Activated CD4-positive, CD25-positive, alpha-beta regulatory T cell treated with anti-CD3 and anti-CD28 coated beads, Interleukin-2, amount 50 U/mL, for 16 hours (primary cell): ENCODE measurements around the gene FAM25G.
"Not testable (repeated sequence)": the region's sequence is repeated elsewhere in the genome, so short reads cannot be mapped to it uniquely, and the experiment has no call there.

Experiments used
- DNase-seq: peaks from one replicate; pipeline ENCODE4 v3.0.0-alpha.2; 2020; ENCODE audit warnings: low read depth, low spot score

FAM25G gene

DNA sequence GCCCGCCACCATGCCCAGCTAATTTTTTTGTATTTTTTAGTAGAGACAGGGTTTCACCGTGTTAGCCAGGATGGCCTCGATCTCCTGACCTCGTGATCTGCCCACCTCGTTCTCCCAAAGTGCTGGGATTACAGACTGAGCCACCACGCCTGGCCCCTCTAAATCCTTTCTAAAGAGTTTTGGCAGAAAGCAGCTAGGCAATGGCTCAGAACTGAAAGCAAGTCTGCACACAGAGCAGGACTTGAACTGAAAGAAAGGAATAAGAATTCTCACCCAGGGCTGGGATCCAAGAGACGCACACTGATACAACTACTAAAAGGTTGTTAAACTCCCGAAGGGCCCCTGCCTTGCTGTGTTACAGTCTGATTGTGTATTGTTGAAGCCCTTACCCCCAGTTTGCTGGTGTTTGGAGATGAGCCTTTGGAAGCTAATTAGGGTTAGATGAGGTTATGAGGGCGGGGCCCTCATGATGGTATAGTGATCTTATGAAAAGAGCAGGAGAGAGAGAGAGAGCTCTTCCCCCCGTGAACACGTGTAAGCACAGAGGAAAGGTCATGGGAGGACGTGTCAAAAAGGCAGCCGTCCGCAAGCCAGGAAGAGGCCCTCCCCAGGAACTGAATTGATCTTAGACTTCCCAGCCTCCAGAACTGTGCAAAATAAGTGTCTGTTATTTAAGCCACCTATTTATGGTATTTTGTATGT, 26.1 kb downstream of the FAM25G start:
- DNase-seq = not testable (repeated sequence)

DNA sequence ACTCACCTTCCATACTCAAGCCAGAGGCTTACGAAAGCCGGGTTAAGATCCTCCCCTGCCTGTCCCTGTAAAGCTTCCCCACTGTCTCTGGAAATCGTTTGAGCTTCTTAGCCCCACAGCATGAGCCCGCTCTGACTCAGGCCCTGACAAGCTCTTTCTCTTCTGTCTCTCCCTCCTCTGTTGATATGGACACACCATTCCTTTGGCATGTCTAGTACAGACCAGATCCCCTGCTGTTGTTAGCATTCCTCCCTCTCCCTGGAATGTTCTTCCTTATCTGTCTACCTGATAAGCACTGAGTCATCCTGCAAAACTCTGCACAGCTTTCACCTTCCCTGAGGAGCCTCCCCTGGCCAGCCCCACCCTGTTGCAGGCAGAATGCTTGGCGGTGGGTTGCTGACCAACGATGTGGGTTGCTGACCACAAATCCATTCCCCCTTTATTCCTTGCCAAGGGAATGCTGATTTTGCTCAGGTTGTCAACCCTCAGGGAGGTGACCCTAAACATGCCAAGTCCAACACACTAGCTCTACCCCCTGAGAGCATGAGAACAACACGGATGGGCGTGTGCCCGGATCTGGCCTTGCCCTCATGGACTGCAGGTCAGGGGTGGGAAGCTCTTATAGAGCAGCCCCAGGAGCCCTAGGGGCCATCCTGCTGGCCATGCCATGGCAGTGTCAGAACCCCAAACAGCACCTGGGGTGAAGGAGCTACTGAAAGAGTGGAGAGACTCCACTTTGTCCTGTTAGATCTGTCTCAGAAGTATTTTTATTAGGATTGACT, 28.7 kb downstream of the FAM25G start:
- DNase-seq = not testable (repeated sequence)

DNA sequence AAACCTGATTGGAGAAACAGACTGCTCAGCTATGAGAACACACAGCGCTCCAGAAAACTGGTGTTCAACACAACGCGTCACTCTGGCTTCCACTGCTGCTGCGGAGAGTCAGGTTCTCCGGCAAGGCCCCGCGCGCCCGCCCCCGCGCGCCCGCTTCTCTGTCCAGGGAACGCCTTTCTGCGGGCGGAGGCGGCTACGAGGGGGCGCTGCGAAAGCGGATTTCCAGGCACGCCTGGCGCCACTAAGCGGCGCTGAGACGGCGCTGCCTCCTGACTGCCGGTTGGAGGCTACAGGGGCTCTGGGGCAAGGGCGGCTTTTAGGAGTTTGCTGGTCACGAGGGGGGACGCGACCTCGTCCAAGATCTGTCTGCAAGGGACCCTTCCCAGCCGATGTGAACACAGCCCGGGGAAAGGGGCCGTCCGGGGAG, 30.2 kb downstream of the FAM25G start:
- DNase-seq = not testable (repeated sequence)

DNA sequence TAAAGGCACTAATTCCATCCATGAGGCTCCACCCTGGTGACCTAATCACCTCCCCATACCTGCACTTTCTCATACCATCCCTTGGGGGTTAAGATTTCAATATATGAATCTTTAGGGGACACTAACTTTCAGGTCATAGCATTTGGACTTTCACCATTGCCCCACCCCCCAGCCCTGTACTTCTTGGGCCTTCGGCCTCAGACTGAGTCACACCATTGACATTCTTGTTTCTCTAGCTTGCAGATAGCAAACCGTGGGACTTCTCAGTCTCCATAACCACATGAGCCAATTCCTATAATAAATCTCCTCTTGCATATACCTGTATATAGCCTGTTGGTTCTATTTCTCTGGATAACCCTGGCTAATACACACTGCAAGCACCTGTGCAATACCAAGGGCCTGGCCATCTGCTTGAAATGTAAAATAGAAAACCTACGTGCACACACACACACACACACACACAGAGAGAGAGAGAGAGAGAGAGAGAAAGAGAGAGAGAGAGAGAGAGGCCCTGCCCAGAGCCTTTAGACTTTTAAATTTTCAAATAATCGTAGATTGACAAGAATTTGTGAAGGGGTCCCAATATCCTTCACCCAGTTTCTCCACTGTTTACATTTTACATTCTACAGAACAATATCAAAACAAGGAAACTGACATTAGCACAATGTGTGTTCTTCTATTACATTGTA, 32.9 kb downstream of the FAM25G start:
- no peak for DNase-seq

DNA sequence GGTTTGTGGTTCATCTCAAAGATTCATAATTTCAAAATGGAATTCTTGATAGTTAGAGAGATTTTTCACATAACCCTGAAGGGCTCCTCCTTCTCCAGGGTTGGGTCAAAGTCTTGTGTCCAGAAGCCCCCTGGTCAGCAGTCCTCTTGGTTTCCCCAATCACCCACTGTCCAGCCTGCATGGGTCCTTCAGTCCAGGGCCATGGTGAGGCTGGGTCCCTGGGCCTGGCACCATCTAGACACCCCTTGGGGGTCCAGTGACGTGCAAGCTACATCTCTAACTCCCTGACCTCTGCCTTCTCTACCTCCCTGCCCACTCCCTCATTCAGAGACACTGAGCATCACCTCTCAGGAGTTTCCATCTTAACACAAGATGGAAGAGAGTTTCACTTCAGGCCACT, 33.7 kb downstream of the FAM25G start:
- no peak for DNase-seq

DNA sequence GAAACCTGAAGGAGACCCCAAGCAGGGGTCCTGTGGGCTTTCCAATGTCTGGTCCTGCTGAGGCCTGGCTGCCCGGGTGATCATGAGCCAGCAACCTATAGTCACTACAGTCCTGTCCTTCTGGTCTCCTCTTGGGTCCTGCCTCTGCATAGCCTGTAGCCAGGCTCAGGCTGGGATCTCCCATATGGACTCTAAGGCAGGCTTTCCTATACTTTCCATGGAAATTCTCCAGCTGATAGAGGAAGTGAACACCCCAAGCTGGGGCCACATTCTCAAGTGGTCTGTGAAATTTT, 34.0 kb downstream of the FAM25G start:
- DNase-seq = no peak

DNA sequence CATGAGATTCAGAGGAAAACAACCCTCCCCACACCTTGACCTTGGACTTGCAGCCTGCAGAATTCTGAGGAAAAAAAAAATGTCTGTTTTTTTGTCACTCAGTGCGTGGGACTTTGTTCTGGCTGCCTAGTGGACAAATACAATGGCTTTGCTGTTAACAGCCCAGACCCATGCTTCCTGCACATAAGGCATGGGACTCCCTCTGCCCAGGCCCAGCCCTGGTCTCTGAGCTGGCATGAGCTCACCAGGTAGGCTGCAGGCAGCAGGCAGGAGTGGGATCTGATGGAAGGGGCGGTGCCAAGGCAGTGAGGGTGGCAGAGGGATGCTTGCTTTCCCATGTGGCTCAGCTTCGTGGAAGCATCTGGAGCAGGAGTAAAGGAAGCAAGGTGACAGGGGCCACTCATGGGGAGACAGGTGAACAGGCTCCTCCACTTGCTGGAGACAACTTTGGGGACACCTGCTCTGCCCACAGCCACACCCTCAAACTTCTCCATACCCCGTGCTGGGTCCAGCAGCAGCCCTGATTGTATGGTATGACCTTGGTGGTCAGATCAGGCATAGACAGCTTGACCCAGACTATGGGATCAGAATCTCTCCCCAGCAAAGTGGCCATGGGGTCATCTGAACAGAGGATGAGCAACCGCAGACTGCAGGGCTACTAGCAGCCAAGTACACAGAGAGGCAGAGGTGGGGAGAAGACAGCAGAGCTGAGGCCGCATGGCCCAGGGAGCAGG, 34.5 kb downstream of the FAM25G start:
- no peak for DNase-seq

DNA sequence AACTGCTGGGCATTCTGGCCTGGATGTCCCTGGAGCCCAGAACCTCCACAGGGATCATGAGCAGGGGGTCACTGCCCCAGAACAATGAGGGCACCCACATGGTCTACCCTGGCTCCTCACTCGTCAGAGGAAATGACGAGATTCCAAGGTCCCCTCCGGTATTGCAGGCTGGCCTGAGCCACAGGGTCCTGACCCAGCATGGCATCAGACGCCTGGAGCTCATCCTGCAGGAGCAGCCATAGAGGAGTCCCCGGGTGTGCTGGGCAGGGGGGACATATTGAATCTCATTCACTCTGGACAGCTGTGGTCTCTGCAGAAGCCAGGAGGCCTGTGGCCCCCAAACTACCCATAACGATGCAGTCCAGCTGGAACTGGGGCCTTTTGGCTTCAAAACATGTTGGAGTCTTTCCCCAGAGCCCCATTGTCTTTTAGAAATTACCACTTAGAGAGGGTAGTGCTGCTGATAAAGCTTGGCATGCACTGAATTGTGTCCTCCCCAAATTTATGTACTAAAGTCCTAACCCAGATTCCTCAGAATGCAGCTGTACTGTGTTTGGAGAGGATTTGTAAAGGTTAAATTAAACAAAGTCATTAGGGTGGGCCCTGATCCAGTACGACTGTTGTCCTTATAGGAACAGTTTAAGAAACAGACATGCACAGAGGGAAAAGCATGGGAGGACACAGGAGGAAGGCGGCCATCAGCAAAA, 35.3 kb downstream of the FAM25G start:
- no peak for DNase-seq

DNA sequence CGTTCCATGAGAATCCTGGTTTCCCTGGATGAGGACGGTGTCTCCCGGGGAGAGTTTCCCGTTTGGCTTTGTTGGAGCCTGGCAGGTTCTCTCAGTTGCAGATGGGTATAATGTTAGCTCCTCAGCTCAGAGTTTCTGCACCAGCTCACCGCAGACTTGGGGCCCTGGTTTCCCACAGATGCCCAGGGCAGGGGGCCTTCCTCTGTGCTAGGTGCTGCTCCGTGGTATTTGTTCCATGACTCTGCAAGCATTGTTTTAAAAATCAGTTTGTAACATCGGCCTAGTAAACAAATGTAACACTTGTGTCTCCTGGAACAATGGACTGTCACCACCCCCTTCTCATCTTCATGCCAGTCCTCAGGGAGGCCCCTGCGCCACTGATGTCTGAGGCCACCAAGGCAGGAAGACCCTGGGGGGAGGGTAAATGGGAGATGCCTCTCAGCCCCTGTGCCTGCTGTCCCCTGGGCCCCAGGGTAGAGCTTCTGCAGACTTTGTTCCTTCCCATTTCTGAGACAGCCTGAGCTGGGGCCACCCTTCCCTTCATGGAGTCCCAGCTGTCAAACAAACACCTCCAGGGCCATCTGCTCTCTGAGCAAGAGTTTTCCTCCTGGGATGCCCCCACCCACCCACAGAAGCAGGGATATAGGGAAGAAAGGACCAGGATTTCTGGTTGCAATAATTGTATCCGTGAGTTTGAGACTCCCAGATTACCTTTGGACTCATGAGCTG, 36.0 kb downstream of the FAM25G start:
- not testable (repeated sequence) for DNase-seq

DNA sequence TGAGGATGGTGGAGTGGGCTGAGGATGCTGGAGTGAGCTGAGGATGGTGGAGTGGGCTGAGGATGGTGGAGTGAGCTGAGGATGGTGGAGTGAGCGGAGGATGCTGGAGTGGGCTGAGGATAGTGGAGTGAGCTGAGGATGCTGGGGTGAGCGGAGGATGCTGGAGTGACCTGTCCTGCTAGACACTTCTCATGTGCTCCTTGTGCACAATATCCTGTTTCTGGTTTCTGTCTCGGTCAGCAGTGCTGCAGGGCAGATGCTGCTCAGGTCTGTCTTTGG, 36.8 kb downstream of the FAM25G start:
- DNase-seq = no peak

DNA sequence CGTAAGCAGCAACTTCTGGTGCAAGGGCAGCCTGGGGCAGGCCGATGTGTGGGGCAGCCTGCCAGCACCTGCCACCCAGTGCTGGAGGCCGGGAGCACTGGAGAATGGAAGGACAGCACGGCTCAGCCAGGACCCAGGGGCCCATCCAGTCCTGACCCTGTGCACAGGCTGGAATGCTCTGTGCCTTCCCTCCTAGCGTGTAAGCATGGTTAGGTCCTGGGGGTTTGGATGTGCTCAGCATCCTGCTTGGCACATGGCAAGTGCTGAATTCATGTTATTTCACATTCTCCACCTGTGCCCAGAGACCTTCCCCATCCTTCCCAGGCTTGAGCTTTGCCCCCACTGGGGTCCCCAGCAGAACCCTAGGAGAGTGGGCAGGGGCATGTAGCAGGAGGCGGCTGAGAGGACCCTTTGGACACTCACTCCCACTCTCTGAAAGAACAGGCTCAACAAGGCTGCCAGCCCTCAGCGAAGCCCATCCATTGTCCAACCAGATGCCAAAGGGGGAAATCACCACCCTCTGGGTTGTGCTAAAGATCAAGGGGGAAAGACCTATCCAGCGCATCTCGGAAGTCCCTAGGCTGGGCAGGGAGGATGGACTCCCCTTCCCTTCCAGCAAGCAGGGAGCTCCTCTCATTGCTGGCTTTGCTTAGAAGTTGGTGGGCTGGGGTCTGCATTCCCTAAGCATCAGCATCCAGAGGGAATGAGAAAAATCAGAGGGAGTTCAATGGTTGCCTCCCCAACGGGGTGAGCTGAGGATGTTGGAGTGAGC, 37.3 kb downstream of the FAM25G start:
- no peak for DNase-seq

DNA sequence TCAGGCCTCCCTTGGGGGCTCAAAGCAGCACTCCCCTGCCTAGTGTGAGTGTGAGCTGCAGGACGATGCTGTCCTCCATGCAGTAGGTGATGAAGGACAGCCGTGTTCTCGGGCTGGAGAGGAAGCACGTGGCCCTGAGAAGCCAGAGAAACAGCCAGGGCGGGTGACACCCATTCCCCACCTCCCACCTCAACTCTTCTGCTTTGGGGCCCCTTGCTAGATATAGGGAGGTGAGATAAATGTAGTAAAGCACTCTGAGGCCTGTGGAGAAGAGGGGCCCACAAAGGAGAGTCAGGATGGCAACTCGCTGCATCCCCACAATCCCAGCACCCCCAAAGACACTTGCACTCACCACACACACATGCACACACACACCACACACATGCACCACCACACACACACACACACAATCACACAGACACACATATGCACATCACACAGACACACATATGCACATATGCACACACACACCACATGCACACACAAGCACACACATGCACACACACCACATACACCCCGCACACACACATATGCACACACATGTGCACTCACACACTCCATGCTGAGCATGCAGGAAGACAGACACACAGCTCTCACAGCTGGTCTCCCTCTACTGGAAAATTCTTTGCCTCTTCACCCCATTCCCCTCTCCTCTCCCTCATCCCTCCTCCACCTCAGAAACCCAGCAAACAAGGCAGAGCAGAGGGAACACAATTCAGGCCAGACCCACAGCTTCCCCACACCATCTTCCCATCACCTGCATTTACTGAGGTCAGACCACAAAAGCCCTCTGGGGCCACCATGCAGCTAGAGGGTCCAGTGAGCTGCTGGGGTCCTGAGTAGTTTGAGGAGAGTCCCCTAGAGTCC, 38.1 kb downstream of the FAM25G start:
- DNase-seq = no peak

DNA sequence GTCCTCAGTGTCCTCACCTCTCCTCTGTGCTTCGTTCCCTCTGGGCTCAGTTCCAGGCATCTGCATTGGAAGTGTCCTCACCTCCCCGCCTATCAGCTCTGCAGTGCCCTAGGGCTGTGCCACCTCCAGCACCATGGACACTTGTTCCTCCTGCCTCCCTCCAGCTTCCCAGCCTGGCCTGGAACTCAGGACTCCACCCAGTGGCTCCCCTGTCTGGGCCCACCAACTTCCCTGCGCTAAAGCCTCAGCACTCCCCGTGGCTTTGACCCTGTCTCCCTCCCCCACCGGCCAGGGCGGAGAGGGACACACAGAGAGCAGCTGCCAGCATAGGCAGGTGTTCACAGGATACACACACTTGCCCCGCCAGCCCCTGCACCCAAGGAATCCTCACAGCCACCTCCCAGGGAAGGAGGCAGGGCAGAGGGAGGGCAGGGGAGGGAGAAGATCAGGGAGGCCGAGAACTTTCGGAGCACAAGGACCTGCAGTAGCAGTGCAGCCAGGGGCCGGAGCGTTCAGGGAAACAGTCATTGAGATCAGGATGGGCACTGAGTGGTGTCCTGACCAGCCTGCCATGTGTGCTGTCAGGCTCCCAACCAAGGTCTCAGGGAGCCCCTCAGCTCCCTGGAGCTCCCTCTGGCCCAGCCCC, 38.9 kb downstream of the FAM25G start:
- no peak for DNase-seq

DNA sequence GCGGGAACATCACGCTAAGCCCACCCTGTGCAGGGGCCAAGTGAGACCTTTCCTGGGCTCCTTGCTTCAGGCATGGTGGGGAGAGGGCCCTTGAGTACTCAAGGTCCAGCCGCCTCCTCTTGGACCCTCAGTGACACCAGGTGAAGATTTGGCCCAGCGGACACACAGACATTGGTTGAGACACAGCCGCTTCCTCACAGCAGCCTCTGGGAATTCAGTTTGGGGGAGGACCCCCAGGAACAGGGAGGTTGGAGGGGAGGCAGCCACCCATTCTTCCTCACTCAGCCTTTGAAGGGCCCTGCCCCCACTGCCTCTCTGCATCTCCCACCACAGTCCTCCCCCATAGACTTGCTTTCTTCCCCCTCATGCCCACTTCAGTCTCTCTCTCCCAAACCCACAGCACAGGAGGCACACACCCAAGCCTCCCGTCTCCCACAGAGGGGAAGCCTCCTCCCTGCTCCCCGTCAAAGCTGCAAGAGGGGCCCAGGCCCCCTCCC, 39.5 kb downstream of the FAM25G start:
- DNase-seq = no peak

DNA sequence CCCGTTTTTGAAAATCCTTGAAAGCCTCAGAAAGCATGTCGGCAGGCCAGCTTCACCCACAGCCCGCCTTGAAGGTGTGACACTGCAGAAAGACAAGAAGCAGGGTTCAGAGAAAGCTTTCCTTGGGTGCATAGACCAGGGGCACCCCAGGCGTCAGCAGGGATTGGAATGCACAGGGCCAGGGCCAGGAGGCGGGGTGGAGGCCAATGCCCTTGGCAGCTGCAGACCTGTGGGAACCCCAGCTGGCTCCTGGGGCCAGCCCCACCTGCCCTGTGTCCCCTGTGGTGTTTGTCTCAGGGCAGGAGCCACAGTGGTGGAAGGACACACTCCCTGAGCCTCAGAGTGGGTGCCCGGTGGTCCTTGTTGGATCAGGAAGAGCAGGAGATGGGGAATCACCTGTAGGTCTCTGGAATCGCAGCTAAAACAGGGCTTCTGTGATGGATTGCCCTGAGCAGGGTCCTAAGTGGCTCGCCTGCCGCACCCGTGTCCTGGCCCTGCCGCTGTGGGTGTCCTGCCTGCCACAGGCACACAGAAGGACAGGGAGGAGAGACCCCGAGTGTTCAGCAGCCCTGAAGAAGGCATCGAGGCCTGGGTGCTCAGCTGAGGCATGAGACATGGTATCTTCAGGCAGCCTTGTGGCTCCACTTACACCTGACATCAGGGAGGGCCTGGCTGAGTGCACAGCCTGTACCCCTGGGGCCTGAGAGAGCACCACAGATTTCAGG, 40.1 kb downstream of the FAM25G start:
- DNase-seq = no peak

DNA sequence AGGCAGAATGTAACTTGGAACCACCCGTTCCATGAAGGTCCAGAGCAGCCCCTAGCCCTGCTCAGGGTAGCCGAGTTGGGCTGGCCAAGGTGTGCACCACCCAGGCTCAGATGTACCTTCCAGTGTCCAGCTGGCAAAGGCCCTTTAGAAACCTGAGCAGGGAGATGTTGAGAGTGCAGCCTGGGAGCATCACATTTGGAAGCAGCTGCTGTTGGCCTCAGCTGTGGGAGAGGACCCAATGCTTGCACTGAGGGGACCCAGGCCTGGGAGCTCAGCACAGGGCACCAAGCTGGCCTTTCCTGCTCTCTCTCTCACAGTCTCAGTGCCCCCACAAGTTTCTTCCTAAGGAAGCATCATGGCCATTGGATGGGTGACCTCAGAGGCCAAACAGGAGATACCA, 41.1 kb downstream of the FAM25G start:
- no peak for DNase-seq

DNA sequence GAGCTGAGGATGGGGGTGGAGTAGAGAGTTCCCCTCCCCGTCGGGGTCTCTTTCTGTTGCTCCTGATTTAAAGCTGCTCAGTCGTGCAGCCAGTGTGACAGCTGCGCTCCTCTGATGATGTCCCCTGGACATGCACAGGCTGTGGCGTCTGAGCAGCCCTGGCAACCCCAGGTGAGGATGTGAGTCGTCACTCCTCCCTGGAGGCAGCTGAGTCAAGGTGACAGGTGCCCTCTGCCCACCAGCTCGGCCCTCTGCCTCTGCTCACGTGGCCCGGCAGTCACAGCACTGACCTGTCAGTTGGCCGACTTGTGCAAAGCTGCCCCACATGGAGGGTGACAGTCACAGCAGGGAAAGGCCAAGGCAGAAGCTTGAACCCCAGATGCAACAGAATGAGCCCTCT, 41.5 kb downstream of the FAM25G start:
- DNase-seq = no peak
